H1 (cell line): ENCODE measurements around the gene PPIP5K1. TPM values are rescaled to one million over a fixed set of nuclear protein-coding genes. Genes with fewer than 3 reads are reported as not detected.

Experiments used
- CTCF ChIA-PET: fragments of 300-600 bp; sonication (Branson Sonifier 250); formaldehyde crosslinking; loops from one replicate; lab custom pipeline; 2021; ENCODE audit not compliant: partially characterized antibody; lab: Charles Lee
- POLR2A ChIA-PET: fragments of 300-600 bp; sonication (Branson Sonifier 250); formaldehyde crosslinking; loops from one replicate; lab custom pipeline; 2021; ENCODE audit warnings: inconsistent platforms; ENCODE audit not compliant: partially characterized antibody; lab: Charles Lee
- DNase-seq, 2 experiments: peaks; one replicate each; pipeline versions ENCODE4 v3.0.0 to v3.0.0-alpha.2; 2010 to 2022; ENCODE audit warnings: low spot score in 2 of 2, low read depth in 1 of 2, mixed read lengths in 1 of 2
- FAIRE-seq: peaks from 2 replicates; lab custom pipeline; 2011; peaks lifted over from hg19 to GRCh38; lab: Jason Lieb, UNC
- H2AFZ ChIP-seq: 2 replicates; pipeline ENCODE4 v1.8.1; 2012; ENCODE audit warnings: low read length, inconsistent platforms
- H2AK5ac ChIP-seq: 2 replicates; pipeline ENCODE4 v1.6.1; 2013; ENCODE audit warnings: low read depth, low read length
- H2BK120ac ChIP-seq: replicated peaks from 2 replicates; pipeline ENCODE3; 2013; ENCODE audit warnings: low read depth, low read length, inconsistent platforms
- H2BK12ac ChIP-seq: 2 replicates; pipeline ENCODE4 v1.6.1; 2013; ENCODE audit warnings: low read depth, low read length
- H2BK15ac ChIP-seq: 2 replicates; pipeline ENCODE4 v1.6.1; 2013; ENCODE audit warnings: low read length
- H2BK20ac ChIP-seq: 2 replicates; pipeline ENCODE4 v1.6.1; 2013; ENCODE audit warnings: low read length
- H2BK5ac ChIP-seq: 2 replicates; pipeline ENCODE4 v1.6.1; 2013; ENCODE audit warnings: low read depth, low read length
- H3K14ac ChIP-seq: 2 replicates; pipeline ENCODE4 v1.6.1; 2013; ENCODE audit warnings: inconsistent platforms; ENCODE audit not compliant: insufficient read length
- H3K18ac ChIP-seq: 2 replicates; pipeline ENCODE4 v1.6.1; 2013; ENCODE audit warnings: low read length; ENCODE audit errors: extremely low read depth
- H3K23ac ChIP-seq: 2 replicates; pipeline ENCODE4 v1.6.1; 2013; ENCODE audit warnings: inconsistent platforms; ENCODE audit not compliant: insufficient read length
- H3K23me2 ChIP-seq: 2 replicates; pipeline ENCODE4 v1.6.1; 2013; ENCODE audit warnings: low read depth, low read length
- H3K27ac ChIP-seq: 2 replicates; pipeline ENCODE4 v1.6.1; 2011; ENCODE audit warnings: low read depth, low read length, inconsistent platforms
- H3K27me3 ChIP-seq, 4 experiments: replicated peaks in 1 of 4; 1 replicate in 1 of 4; 2 replicates in 3 of 4; pipeline versions ENCODE4 v1.6.1 to v1.8.1; 2011 to 2013; ENCODE audit warnings: low read length in 3 of 4, mild to moderate bottlenecking in 3 of 4, inconsistent platforms in 2 of 4, mixed read lengths in 2 of 4, moderate library complexity in 1 of 4; ENCODE audit not compliant: control insufficient read depth in 3 of 4, insufficient read depth in 3 of 4; ENCODE audit errors: extremely low read depth in 1 of 4
- H3K36me3 ChIP-seq, 4 experiments: 2 replicates each; pipeline versions ENCODE4 v1.6.1 to v1.8.1; 2011 to 2013; ENCODE audit warnings: mild to moderate bottlenecking in 4 of 4, low read length in 3 of 4, moderate library complexity in 2 of 4, control low read depth in 1 of 4, inconsistent platforms in 1 of 4; ENCODE audit not compliant: insufficient read depth in 4 of 4, control insufficient read depth in 2 of 4
- H3K4ac ChIP-seq: replicated peaks from 2 replicates; pipeline ENCODE3; 2013; ENCODE audit warnings: low read length, low read depth, mixed read lengths, inconsistent platforms; ENCODE audit not compliant: insufficient read length
- H3K4me1 ChIP-seq, 4 experiments: replicated peaks in 1 of 4; 1 replicate in 1 of 4; 2 replicates in 3 of 4; pipeline versions ENCODE4 v1.6.1 to v1.8.1; 2011 to 2013; ENCODE audit warnings: low read length in 3 of 4, inconsistent platforms in 2 of 4, mixed read lengths in 1 of 4; ENCODE audit not compliant: insufficient read depth in 4 of 4, control insufficient read depth in 3 of 4
- H3K4me2 ChIP-seq, 2 experiments: 2 replicates each; pipeline versions ENCODE4 v1.6.1 to v1.8.1; 2011 to 2013; ENCODE audit warnings: low read depth in 2 of 2, low read length in 2 of 2, control low read depth in 1 of 2, inconsistent platforms in 1 of 2, mild to moderate bottlenecking in 1 of 2; ENCODE audit not compliant: insufficient read depth in 1 of 2
- H3K4me3 ChIP-seq, 4 experiments: fragments of 200-600, 300-600 bp in 1 of 4; sonication (generic), shearing (Covaris generic), sonication (Bioruptor Twin) in 1 of 4; 2 replicates each; pipeline versions ENCODE4 v1.5.1 to v1.8.1; 2011 to 2016; ENCODE audit warnings: low read length in 4 of 4, low read depth in 3 of 4, control low read depth in 2 of 4, inconsistent platforms in 2 of 4, mild to moderate bottlenecking in 2 of 4, mixed read lengths in 1 of 4, moderate library complexity in 1 of 4; ENCODE audit not compliant: insufficient read depth in 2 of 4; ENCODE audit errors: extremely low read depth in 1 of 4
- H3K56ac ChIP-seq: replicated peaks from 2 replicates; pipeline ENCODE3; 2013; ENCODE audit warnings: low read depth, mild to moderate bottlenecking, mixed read lengths, low read length, inconsistent platforms; ENCODE audit not compliant: insufficient read length
- H3K79me1 ChIP-seq: 2 replicates; pipeline ENCODE4 v1.6.1; 2013; ENCODE audit warnings: low read depth, low read length, control low read depth
- H3K79me2 ChIP-seq, 2 experiments: 2 replicates each; pipeline versions ENCODE4 v1.6.1 to v1.8.1; 2012 to 2013; ENCODE audit warnings: low read length in 2 of 2, mild to moderate bottlenecking in 2 of 2, inconsistent platforms in 1 of 2; ENCODE audit not compliant: insufficient read depth in 2 of 2, control insufficient read depth in 1 of 2
- H3K9ac ChIP-seq, 4 experiments: replicated peaks in 1 of 4; 1 replicate in 1 of 4; 2 replicates in 3 of 4; pipeline versions ENCODE4 v1.6.1 to v1.8.1; 2011 to 2013; ENCODE audit warnings: low read depth in 3 of 4, low read length in 3 of 4, control low read depth in 2 of 4, mild to moderate bottlenecking in 2 of 4, moderate library complexity in 2 of 4, inconsistent platforms in 1 of 4; ENCODE audit errors: extremely low read depth in 1 of 4
- H3K9me3 ChIP-seq, 2 experiments: 2 replicates each; pipeline versions ENCODE4 v1.6.1 to v1.8.1; 2012 to 2013; ENCODE audit warnings: mild to moderate bottlenecking in 2 of 2, moderate library complexity in 2 of 2, control low read depth in 1 of 2, inconsistent platforms in 1 of 2, low read depth in 1 of 2, low read length in 1 of 2, mixed read lengths in 1 of 2; ENCODE audit not compliant: insufficient read depth in 2 of 2
- H4K20me1 ChIP-seq, 2 experiments: replicated peaks in 1 of 2; 2 replicates each; pipeline versions ENCODE3 to v1.8.1; 2011 to 2013; ENCODE audit warnings: inconsistent platforms in 2 of 2, low read length in 2 of 2, mild to moderate bottlenecking in 1 of 2; ENCODE audit not compliant: insufficient read depth in 2 of 2, control insufficient read depth in 1 of 2
- H4K5ac ChIP-seq: 2 replicates; pipeline ENCODE4 v1.6.1; 2013; ENCODE audit warnings: low read length, low read depth, mixed read lengths, inconsistent platforms; ENCODE audit not compliant: insufficient read length
- H4K8ac ChIP-seq: 2 replicates; pipeline ENCODE4 v1.8.0; 2013; ENCODE audit warnings: mild to moderate bottlenecking, moderate library complexity, low read length, inconsistent platforms; ENCODE audit not compliant: insufficient read depth; ENCODE audit errors: extremely low read depth
- H4K91ac ChIP-seq: replicated peaks from 2 replicates; pipeline ENCODE3; 2013; ENCODE audit warnings: low read length, mixed read lengths, inconsistent platforms; ENCODE audit not compliant: insufficient read length
- ASH2L ChIP-seq: fragments of 200-600, 300-600 bp; sonication (generic); IDR thresholded peaks from one replicate; pipeline ENCODE4 v1.7.1; 2017; ENCODE audit warnings: low read length
- ATF3 ChIP-seq: IDR thresholded peaks from 2 replicates; pipeline ENCODE4 v1.6.1; 2011; ENCODE audit warnings: low read depth, mild to moderate bottlenecking, low read length; ENCODE audit not compliant: insufficient read depth
- BRCA1 ChIP-seq: IDR thresholded peaks from 2 replicates; pipeline ENCODE4 v1.6.1; 2012; ENCODE audit warnings: low read depth, low read length, improper control_type of control experiment
- EZH2 ChIP-seq: fragments of 200-600 bp; sonication (generic); IDR thresholded peaks from 2 replicates; pipeline ENCODE4 v1.7.1; 2012; ENCODE audit warnings: low read depth, mild to moderate bottlenecking, moderate library complexity, low read length, inconsistent platforms; ENCODE audit not compliant: severe bottlenecking
- GTF2F1 ChIP-seq: IDR thresholded peaks from 2 replicates; pipeline ENCODE4 v1.6.1; 2012; ENCODE audit warnings: low read depth, low read length, improper control_type of control experiment, borderline replicate concordance
- MAFK ChIP-seq: IDR thresholded peaks from 2 replicates; pipeline ENCODE4 v1.6.1; 2012; ENCODE audit warnings: low read depth, mild to moderate bottlenecking, improper control_type of control experiment, low read length
- NRF1 ChIP-seq: IDR thresholded peaks from 2 replicates; pipeline ENCODE4 v1.6.1; 2011; ENCODE audit warnings: mild to moderate bottlenecking, low read depth, low read length, improper control_type of control experiment
- RBBP5 ChIP-seq: IDR thresholded peaks from 2 replicates; pipeline ENCODE4 v1.7.1; 2012; ENCODE audit warnings: low read depth, mild to moderate bottlenecking, inconsistent platforms, low read length, moderate library complexity, borderline replicate concordance
- TEAD4 ChIP-seq: IDR thresholded peaks from 2 replicates; pipeline ENCODE4 v1.6.1; 2012; ENCODE audit warnings: low read depth, low read length, inconsistent platforms, mixed read lengths
- WGBS, 2 experiments: shearing (Covaris generic) in 1 of 2; methylation state at CpG; one replicate each; pipeline versions ENCODE4 v1.1.6 to v1.1.7; 2013 to 2015; ENCODE audit warnings: low lambda C conversion rate in 2 of 2, mixed read lengths in 2 of 2, inconsistent platforms in 1 of 2, low coverage in 1 of 2, missing lambda C conversion rate in 1 of 2; ENCODE audit not compliant: insufficient replicate concordance in 2 of 2, insufficient coverage in 1 of 2, insufficient read length in 1 of 2; ENCODE audit errors: extremely low coverage in 1 of 2, missing lambda C conversion rate in 1 of 2; 5-methylcytosine and 5-hydroxymethylcytosine counted together
- polyA plus RNA-seq, 7 experiments: library from polyadenylated mRNA; depleted of rRNA in 3 of 7; stranded (reverse) in 5 of 7; unstranded in 2 of 7; fragments of >200 nt in 5 of 7; fragments of 200-250 nt in 2 of 7; gene quantifications; 1 replicate in 5 of 7; 2 replicates in 1 of 7; 4 replicates in 1 of 7; pipeline versions ENCODE4 v1.2.1 to v1.2.3, GENCODE V29; 2011 to 2013; ENCODE audit warnings: missing spikeins in 2 of 7, mixed read lengths in 2 of 7
- total RNA-seq: library from RNA; stranded (reverse); fragmentation: NEBNext Ultra II Directional; extraction: Animal tissue kit (Norgen Biotek cat#: 25700); gene quantifications from 2 replicates; pipeline ENCODE4 v1.2.1, GENCODE V29; 2021
- TF ChIP-seq, protein P1 (sequence below): IDR thresholded peaks from 2 replicates; pipeline ENCODE4 v1.6.1; 2012; ENCODE audit warnings: inconsistent platforms
- TF ChIP-seq, protein P2 (sequence below): IDR thresholded peaks from 2 replicates; pipeline ENCODE4 v1.6.1; 2012; ENCODE audit warnings: low read length, inconsistent platforms

PPIP5K1 gene
- total and polyA plus RNA-seq, 2 of the 8 experiments (the other 6 are each of a cell fraction or from before 2014, with no cell fraction given), result 18.8 to 22.7 TPM

- Histone ChIP-seq H3K36me3 (no peaks in the 10 kb centered on the region), H3K27me3 (peaks cover 0 to 21% (median 18%) of the 10 kb centered on the region in 4 experiments; a peak in 6 of 7 replicates), H3K79me2 (no peaks in the 10 kb centered on the region)
Observed at GRCh38 chr15:43523646-43524045, 66.4 kb downstream of the PPIP5K1 start.

More at GRCh38 chr15:43523646-43524045, 66.4 kb downstream of the PPIP5K1 start:
- FAIRE-seq (no peak), DNase-seq (no peak)
- no peak overlapping the region for H2BK15ac ChIP-seq
- H3K4me1 ChIP-seq, result peaks cover 0 to 4% (median under 1%) of the 10 kb centered on the region in 4 experiments; a peak in 2 of 7 replicates
- H3K14ac ChIP-seq, result no peak overlapping the region
- H2BK120ac ChIP-seq, result no peak overlapping the region
- no peak overlapping the region for H3K27ac ChIP-seq
- no peaks in the 10 kb centered on the region for H3K79me1 ChIP-seq
- no peak overlapping the region for H2BK5ac ChIP-seq
- no peak overlapping the region for H2BK12ac ChIP-seq
- H4K8ac ChIP-seq, result no peak overlapping the region
- H3K23me2 ChIP-seq, result no peaks in the 10 kb centered on the region
- no peak overlapping the region for H4K91ac ChIP-seq
- CTCF ChIA-PET, result interaction anchor here (0.8 to 3.3 kb wide), 2 partner anchors 10 to 299 kb away, joined by 3 to 26 read pairs; no protein-coding TSS in a partner anchor
- H3K23ac ChIP-seq, result no peak overlapping the region
- H4K20me1 ChIP-seq, result no peaks in the 10 kb centered on the region
- H2BK20ac ChIP-seq, result no peak overlapping the region
- no peaks in the 10 kb centered on the region for H3K9me3 ChIP-seq
- H3K4ac ChIP-seq, result no peak overlapping the region
- no peak overlapping the region for H3K4me3 ChIP-seq
- H2AFZ ChIP-seq, result no peak overlapping the region
- TF ChIP-seq, protein P1, sequence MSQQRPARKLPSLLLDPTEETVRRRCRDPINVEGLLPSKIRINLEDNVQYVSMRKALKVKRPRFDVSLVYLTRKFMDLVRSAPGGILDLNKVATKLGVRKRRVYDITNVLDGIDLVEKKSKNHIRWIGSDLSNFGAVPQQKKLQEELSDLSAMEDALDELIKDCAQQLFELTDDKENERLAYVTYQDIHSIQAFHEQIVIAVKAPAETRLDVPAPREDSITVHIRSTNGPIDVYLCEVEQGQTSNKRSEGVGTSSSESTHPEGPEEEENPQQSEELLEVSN, result no peak
- TF ChIP-seq EZH2 (no peak), ASH2L (no peak), GTF2F1 (no peak), TEAD4 (no peak), NRF1 (no peak), BRCA1 (no peak), MAFK (no peak), ATF3 (no peak), RBBP5 (no peak)
- TF ChIP-seq, protein P2, sequence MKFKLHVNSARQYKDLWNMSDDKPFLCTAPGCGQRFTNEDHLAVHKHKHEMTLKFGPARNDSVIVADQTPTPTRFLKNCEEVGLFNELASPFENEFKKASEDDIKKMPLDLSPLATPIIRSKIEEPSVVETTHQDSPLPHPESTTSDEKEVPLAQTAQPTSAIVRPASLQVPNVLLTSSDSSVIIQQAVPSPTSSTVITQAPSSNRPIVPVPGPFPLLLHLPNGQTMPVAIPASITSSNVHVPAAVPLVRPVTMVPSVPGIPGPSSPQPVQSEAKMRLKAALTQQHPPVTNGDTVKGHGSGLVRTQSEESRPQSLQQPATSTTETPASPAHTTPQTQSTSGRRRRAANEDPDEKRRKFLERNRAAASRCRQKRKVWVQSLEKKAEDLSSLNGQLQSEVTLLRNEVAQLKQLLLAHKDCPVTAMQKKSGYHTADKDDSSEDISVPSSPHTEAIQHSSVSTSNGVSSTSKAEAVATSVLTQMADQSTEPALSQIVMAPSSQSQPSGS, result no peak
- no peak overlapping the region for H3K4me2 ChIP-seq
- no peak overlapping the region for H4K5ac ChIP-seq
- no peak overlapping the region for H3K9ac ChIP-seq
- H2AK5ac ChIP-seq, result no peak overlapping the region
- H3K18ac ChIP-seq, result no peak overlapping the region
- POLR2A ChIA-PET, result interaction anchor here (0.7 to 1.0 kb wide), 2 partner anchors 10 to 13 kb away, joined by 3 to 4 read pairs; no protein-coding TSS in a partner anchor
- 83% methylated on average over 7 of the region's 7 CpGs; no CpG with 5 or more reads in 1 of the 2 experiments for WGBS, 2 experiments
- H3K56ac ChIP-seq, result no peak overlapping the region
